ENCODE data around the gene CAPN1.

CAPN1 gene

GRCh38 chr11:65187971-65188461, 6.3 kb downstream of the CAPN1 start:
- no peak for DNase-seq
- TF ChIP-seq EZH2 (optimal IDR thresholded peaks at IDR 0.05; ENCODE audit: low read depth, low read length): no peak
- no peak for TF ChIP-seq EZH2phosphoT487 (IDR thresholded peaks at IDR 0.05; ENCODE audit: low read length)
- no peak for TF ChIP-seq CTCF (IDR thresholded peaks at IDR 0.05; ENCODE audit: low read length)
- Histone ChIP-seq H3K9me3 (replicated peaks; ENCODE audit: insufficient read depth, low read length) (no peaks in the 10 kb centered on the region), H3K4me1 (ENCODE audit: low read length) (no peaks in the 10 kb centered on the region), H2AFZ (ENCODE audit: low read length) (no peak overlapping the region), H3K4me2 (ENCODE audit: low read depth, low read length) (no peak overlapping the region), H3K27me3 (replicated peaks; ENCODE audit: insufficient read depth, low read length) (no peaks in the 10 kb centered on the region), H3K27ac (ENCODE audit: low read length) (no peak overlapping the region), H3K79me2 (ENCODE audit: low read length) (peaks cover 9% of the 10 kb centered on the region; the same call in 1 of the 2 replicates), H3F3A (ENCODE audit: insufficient read depth, low read length) (no peaks in the 10 kb centered on the region), H3K36me3 (replicated peaks; ENCODE audit: insufficient read depth, low read length) (no peaks in the 10 kb centered on the region), H3K9ac (ENCODE audit: low read length) (no peak overlapping the region), H3K4me3 (ENCODE audit: low read length) (no peak overlapping the region), H4K20me1 (ENCODE audit: insufficient read depth, low read length) (no peaks in the 10 kb centered on the region), H3K9me2 (replicated peaks; ENCODE audit: insufficient read depth, low read length) (no peaks in the 10 kb centered on the region)

GRCh38 chr11:65188486-65188885, 6.8 kb downstream of the CAPN1 start:
- Histone ChIP-seq H3K27ac (ENCODE audit: low read length) (no peak overlapping the region), H3K79me2 (ENCODE audit: low read length) (peaks cover 4% of the 10 kb centered on the region; the same call in 1 of the 2 replicates), H3K27me3 (replicated peaks; ENCODE audit: insufficient read depth, low read length) (no peaks in the 10 kb centered on the region), H3F3A (ENCODE audit: insufficient read depth, low read length) (no peaks in the 10 kb centered on the region), H3K4me3 (ENCODE audit: low read length) (no peak overlapping the region), H4K20me1 (ENCODE audit: insufficient read depth, low read length) (no peaks in the 10 kb centered on the region), H3K9ac (ENCODE audit: low read length) (no peak overlapping the region), H3K9me2 (replicated peaks; ENCODE audit: insufficient read depth, low read length) (no peaks in the 10 kb centered on the region), H3K4me2 (ENCODE audit: low read depth, low read length) (no peak overlapping the region), H2AFZ (ENCODE audit: low read length) (no peak overlapping the region), H3K36me3 (replicated peaks; ENCODE audit: insufficient read depth, low read length) (no peaks in the 10 kb centered on the region), H3K9me3 (replicated peaks; ENCODE audit: insufficient read depth, low read length) (no peaks in the 10 kb centered on the region), H3K4me1 (ENCODE audit: low read length) (no peaks in the 10 kb centered on the region)
- no peak for TF ChIP-seq EZH2 (optimal IDR thresholded peaks at IDR 0.05; ENCODE audit: low read depth, low read length)
- no peak for TF ChIP-seq EZH2phosphoT487 (IDR thresholded peaks at IDR 0.05; ENCODE audit: low read length)
- DNase-seq: no peak

GRCh38 chr11:65189191-65189590, 7.5 kb downstream of the CAPN1 start:
- H3K36me3 ChIP-seq (replicated peaks; ENCODE audit: insufficient read depth, low read length): no peaks in the 10 kb centered on the region
- H3K9me2 ChIP-seq (replicated peaks; ENCODE audit: insufficient read depth, low read length): no peaks in the 10 kb centered on the region
- DNase-seq: no peak
- no peaks in the 10 kb centered on the region for H3F3A ChIP-seq (ENCODE audit: insufficient read depth, low read length)
- H3K79me2 ChIP-seq (ENCODE audit: low read length): no peaks in the 10 kb centered on the region
- no peaks in the 10 kb centered on the region for H3K4me1 ChIP-seq (ENCODE audit: low read length)
- no peak overlapping the region for H3K9ac ChIP-seq (ENCODE audit: low read length)
- no peak overlapping the region for H3K4me2 ChIP-seq (ENCODE audit: low read depth, low read length)
- H3K4me3 ChIP-seq (ENCODE audit: low read length): no peak overlapping the region
- TF ChIP-seq EZH2 (optimal IDR thresholded peaks at IDR 0.05; ENCODE audit: low read depth, low read length) (no peak), CTCF (IDR thresholded peaks at IDR 0.05; ENCODE audit: low read length) (no peak), EZH2phosphoT487 (IDR thresholded peaks at IDR 0.05; ENCODE audit: low read length) (no peak)
- no peaks in the 10 kb centered on the region for H4K20me1 ChIP-seq (ENCODE audit: insufficient read depth, low read length)
- H2AFZ ChIP-seq (ENCODE audit: low read length): no peak overlapping the region
- no peaks in the 10 kb centered on the region for H3K27me3 ChIP-seq (replicated peaks; ENCODE audit: insufficient read depth, low read length)
- no peaks in the 10 kb centered on the region for H3K9me3 ChIP-seq (replicated peaks; ENCODE audit: insufficient read depth, low read length)
- H3K27ac ChIP-seq (ENCODE audit: low read length): no peak overlapping the region

- H3K79me2 ChIP-seq (ENCODE audit: low read length): no peaks in the 10 kb centered on the region
- H3K4me2 ChIP-seq (ENCODE audit: low read depth, low read length): no peak overlapping the region
- H3K27me3 ChIP-seq (replicated peaks; ENCODE audit: insufficient read depth, low read length): no peaks in the 10 kb centered on the region
- no peaks in the 10 kb centered on the region for H3K9me2 ChIP-seq (replicated peaks; ENCODE audit: insufficient read depth, low read length)
- H3K4me1 ChIP-seq (ENCODE audit: low read length): no peaks in the 10 kb centered on the region
- no peak overlapping the region for H3K27ac ChIP-seq (ENCODE audit: low read length)
- no peak overlapping the region for H3K9ac ChIP-seq (ENCODE audit: low read length)
- H3K36me3 ChIP-seq (replicated peaks; ENCODE audit: insufficient read depth, low read length): no peaks in the 10 kb centered on the region; the same call in 1 of the 2 replicates
- no peaks in the 10 kb centered on the region for H4K20me1 ChIP-seq (ENCODE audit: insufficient read depth, low read length)
- H3K9me3 ChIP-seq (replicated peaks; ENCODE audit: insufficient read depth, low read length): no peaks in the 10 kb centered on the region
- no peak overlapping the region for H2AFZ ChIP-seq (ENCODE audit: low read length)
- H3K4me3 ChIP-seq (ENCODE audit: low read length): no peak overlapping the region
- H3F3A ChIP-seq (ENCODE audit: insufficient read depth, low read length): no peaks in the 10 kb centered on the region
- no peak for DNase-seq
- TF ChIP-seq EZH2 (optimal IDR thresholded peaks at IDR 0.05; ENCODE audit: low read depth, low read length) (no peak), EZH2phosphoT487 (IDR thresholded peaks at IDR 0.05; ENCODE audit: low read length) (no peak), CTCF (IDR thresholded peaks at IDR 0.05; ENCODE audit: low read length) (no peak)
These were observed 12.8 kb downstream of the CAPN1 start for GRCh38 chr11:65194564-65194963.

Data from MM.1S (cell line).